Natural killer cell treated with Interleukin-12 subunit alpha and Interleukin-12 subunit beta and Interleukin-15 and Interleukin-18, amount 100 ng/mL, for 72 hours (primary cell): Measurements from ENCODE around the gene PDCD11. TPM values are rescaled to one million over a fixed set of nuclear protein-coding genes. Genes with fewer than 3 reads are reported as not detected.
A peak's percentile ranks its signal among the peaks of the same experiment; 100 is the strongest.

Experiments
- ATAC-seq, 2 donors: fragments of 150-1000 bp; cut with Tn5 transposase in 1 of 2; sonication (Bioruptor Pico), chemical (Tn5 transposase) in 1 of 2; 2 replicates each; pipeline ENCODE4 v1.10.0; 2021
- DNase-seq: peaks from one replicate; pipeline ENCODE4 v3.0.0; 2022; ENCODE audit warnings: low spot score
- H3K27ac Mint-ChIP-seq, 2 donors: 1 replicate in 1 of 2; 2 replicates in 1 of 2; pipeline ENCODE4 v1.8.0; 2022; ENCODE audit warnings: mixed read lengths in 2 of 2, mild to moderate bottlenecking in 1 of 2, moderate library complexity in 1 of 2
- H3K27me3 Mint-ChIP-seq, 2 donors: 1 replicate in 1 of 2; 2 replicates in 1 of 2; pipeline ENCODE4 v1.8.0; 2022; ENCODE audit warnings: mixed read lengths in 2 of 2
- H3K36me3 Mint-ChIP-seq: one replicate; pipeline ENCODE4 v1.8.0; 2022; ENCODE audit warnings: mixed read lengths
- H3K4me1 Mint-ChIP-seq, 2 donors: 1 replicate in 1 of 2; 2 replicates in 1 of 2; pipeline ENCODE4 v1.8.0; 2022; ENCODE audit warnings: low read depth in 2 of 2, mixed read lengths in 2 of 2, mild to moderate bottlenecking in 1 of 2
- H3K4me3 Mint-ChIP-seq: one replicate; pipeline ENCODE4 v1.8.0; 2022; ENCODE audit warnings: mixed read lengths
- H3K9me3 Mint-ChIP-seq: 2 replicates; pipeline ENCODE4 v1.8.0; 2022; ENCODE audit warnings: mixed read lengths
- total RNA-seq, 2 donors: library from RNA; stranded (reverse); gene quantifications; one replicate each; pipeline ENCODE4 v1.2.3, GENCODE V29; 2022

PDCD11 gene
- total RNA-seq, 2 donors from 2014 or later = 61.7 to 151 TPM

- H3K9me3 Mint-ChIP-seq = no peaks in the 10 kb centered on the region
- H3K4me1 Mint-ChIP-seq = no peaks in the 10 kb centered on the region
- peak overlapping the region; percentile 29 for H3K4me3 Mint-ChIP-seq
- no peaks in the 10 kb centered on the region for H3K27me3 Mint-ChIP-seq
- no peak for ATAC-seq
- peaks cover 35% of the 10 kb centered on the region for H3K36me3 Mint-ChIP-seq
- H3K27ac Mint-ChIP-seq = peak overlapping the region in 1 of 2 donors; percentile 29
- DNase-seq = no peak
Observed at GRCh38 chr10:103428989-103429643, 32.7 kb downstream of the PDCD11 start.

GRCh38 chr10:103429647-103430046 is 33.2 kb downstream of the PDCD11 start:
- no peak for DNase-seq
- Mint-ChIP-seq H3K36me3 (peaks cover 30% of the 10 kb centered on the region), H3K4me3 (peak overlapping the region; percentile 29), H3K27ac (peak overlapping the region in 1 of 2 donors; percentile 29), H3K9me3 (no peaks in the 10 kb centered on the region), H3K27me3 (no peaks in the 10 kb centered on the region), H3K4me1 (no peaks in the 10 kb centered on the region)
- ATAC-seq = no peak

- no peak for ATAC-seq
- DNase-seq = no peak
Observed at GRCh38 chr10:103431902-103432301, 35.5 kb downstream of the PDCD11 start.

GRCh38 chr10:103433858-103434257 is 37.4 kb downstream of the PDCD11 start:
- H3K27ac Mint-ChIP-seq = no peak overlapping the region
- DNase-seq (no peak), ATAC-seq (no peak)
- H3K27me3 Mint-ChIP-seq = no peaks in the 10 kb centered on the region
- no peaks in the 10 kb centered on the region for H3K9me3 Mint-ChIP-seq
- no peaks in the 10 kb centered on the region for H3K4me1 Mint-ChIP-seq
- H3K36me3 Mint-ChIP-seq = peaks cover 34% of the 10 kb centered on the region
- no peak overlapping the region for H3K4me3 Mint-ChIP-seq

More at GRCh38 chr10:103431902-103432301, 35.5 kb downstream of the PDCD11 start:
- Mint-ChIP-seq H3K27ac (no peak overlapping the region), H3K36me3 (peaks cover 26% of the 10 kb centered on the region), H3K4me1 (no peaks in the 10 kb centered on the region), H3K4me3 (no peak overlapping the region), H3K9me3 (no peaks in the 10 kb centered on the region), H3K27me3 (no peaks in the 10 kb centered on the region)

GRCh38 chr10:103439776-103440175 is 43.4 kb downstream of the PDCD11 start:
- ATAC-seq (no peak), DNase-seq (no peak)
- no peaks in the 10 kb centered on the region for H3K27me3 Mint-ChIP-seq
- peaks cover 0 to 7% of the 10 kb centered on the region in 2 donors for H3K4me1 Mint-ChIP-seq
- H3K4me3 Mint-ChIP-seq = no peak overlapping the region
- no peaks in the 10 kb centered on the region for H3K9me3 Mint-ChIP-seq
- H3K36me3 Mint-ChIP-seq = peaks cover 23% of the 10 kb centered on the region
- peak overlapping the region in 1 of 2 donors; percentile 50 for H3K27ac Mint-ChIP-seq

GRCh38 chr10:103440416-103440815 is 44.0 kb downstream of the PDCD11 start:
- H3K4me1 Mint-ChIP-seq = peaks cover 0 to 13% of the 10 kb centered on the region in 2 donors
- H3K27me3 Mint-ChIP-seq = no peaks in the 10 kb centered on the region
- H3K4me3 Mint-ChIP-seq = no peak overlapping the region
- DNase-seq (no peak), ATAC-seq (no peak)
- H3K36me3 Mint-ChIP-seq = peaks cover 23% of the 10 kb centered on the region
- no peaks in the 10 kb centered on the region for H3K9me3 Mint-ChIP-seq
- H3K27ac Mint-ChIP-seq = peak overlapping the region in 1 of 2 donors; percentile 50

GRCh38 chr10:103441206-103441605 is 44.8 kb downstream of the PDCD11 start:
- no peak for ATAC-seq
- Mint-ChIP-seq H3K4me3 (no peak overlapping the region), H3K36me3 (peaks cover 23% of the 10 kb centered on the region), H3K9me3 (no peaks in the 10 kb centered on the region), H3K27ac (no peak overlapping the region), H3K4me1 (peaks cover 0 to 16% of the 10 kb centered on the region in 2 donors), H3K27me3 (no peaks in the 10 kb centered on the region)
- DNase-seq = no peak

- peaks cover 23% of the 10 kb centered on the region for H3K36me3 Mint-ChIP-seq
- peaks cover 0 to 19% of the 10 kb centered on the region in 2 donors for H3K4me1 Mint-ChIP-seq
- no peak overlapping the region for H3K27ac Mint-ChIP-seq
- H3K4me3 Mint-ChIP-seq = no peak overlapping the region
- ATAC-seq = no peak
- DNase-seq = no peak
- H3K27me3 Mint-ChIP-seq = no peaks in the 10 kb centered on the region
- H3K9me3 Mint-ChIP-seq = no peaks in the 10 kb centered on the region
Observed at GRCh38 chr10:103441611-103442010, 45.2 kb downstream of the PDCD11 start.

- Mint-ChIP-seq H3K36me3 (peaks cover 23% of the 10 kb centered on the region), H3K27me3 (no peaks in the 10 kb centered on the region), H3K4me1 (peaks cover 0 to 22% of the 10 kb centered on the region in 2 donors), H3K4me3 (no peak overlapping the region), H3K27ac (no peak overlapping the region), H3K9me3 (no peaks in the 10 kb centered on the region)
- no peak for DNase-seq
- ATAC-seq = no peak
Observed at GRCh38 chr10:103442031-103442461, 45.6 kb downstream of the PDCD11 start.

GRCh38 chr10:103443475-103444185 is 47.2 kb downstream of the PDCD11 start:
- no peak for ATAC-seq

GRCh38 chr10:103444478-103444877 is 48.1 kb downstream of the PDCD11 start:
- DNase-seq (no peak), ATAC-seq (no peak)
- no peaks in the 10 kb centered on the region for H3K27me3 Mint-ChIP-seq
- no peak overlapping the region for H3K4me3 Mint-ChIP-seq
- no peaks in the 10 kb centered on the region for H3K9me3 Mint-ChIP-seq
- peak overlapping the region in 1 of 2 donors; percentile 68 for H3K27ac Mint-ChIP-seq
- peaks cover 16% of the 10 kb centered on the region for H3K36me3 Mint-ChIP-seq
- peaks cover 11 to 39% of the 10 kb centered on the region in 2 donors for H3K4me1 Mint-ChIP-seq

More at GRCh38 chr10:103443475-103444185, 47.2 kb downstream of the PDCD11 start:
- Mint-ChIP-seq H3K36me3 (peaks cover 14% of the 10 kb centered on the region), H3K9me3 (no peaks in the 10 kb centered on the region), H3K27ac (peak overlapping the region in 1 of 2 donors; percentile 68), H3K4me3 (no peak overlapping the region), H3K4me1 (peaks cover 2 to 30% of the 10 kb centered on the region in 2 donors), H3K27me3 (no peaks in the 10 kb centered on the region)
- DNase-seq = no peak

GRCh38 chr10:103445366-103445765 is 48.9 kb downstream of the PDCD11 start:
- ATAC-seq (no peak), DNase-seq (no peak)
- H3K27me3 Mint-ChIP-seq = no peaks in the 10 kb centered on the region
- no peaks in the 10 kb centered on the region for H3K9me3 Mint-ChIP-seq
- H3K36me3 Mint-ChIP-seq = peaks cover 7% of the 10 kb centered on the region
- peak overlapping the region in 1 of 2 donors; percentile 9 for H3K27ac Mint-ChIP-seq
- H3K4me3 Mint-ChIP-seq = no peak overlapping the region
- H3K4me1 Mint-ChIP-seq = peaks cover 17 to 44% of the 10 kb centered on the region in 2 donors

- Mint-ChIP-seq H3K36me3 (peaks cover 6% of the 10 kb centered on the region), H3K9me3 (no peaks in the 10 kb centered on the region), H3K27ac (peak overlapping the region in 1 of 2 donors; percentile 23), H3K4me3 (no peak overlapping the region), H3K27me3 (no peaks in the 10 kb centered on the region), H3K4me1 (peaks cover 23 to 47% of the 10 kb centered on the region in 2 donors)
- no peak for DNase-seq
- no peak for ATAC-seq
Observed at GRCh38 chr10:103445767-103446567, 49.5 kb downstream of the PDCD11 start.
